ENCODE results near the gene TOMM20. TPM values are rescaled to one million over a fixed set of nuclear protein-coding genes. Genes with fewer than 3 reads are reported as not detected.

TOMM20 gene
- total and polyA plus RNA-seq, 2 of the 8 experiments (the other 6 are each of a cell fraction or from before 2014, with no cell fraction given) = 71.4 to 168 TPM

- TF ChIP-seq RNF2 (IDR thresholded peaks at IDR 0.05; ENCODE audit: borderline replicate concordance, low read depth, low read length, missing control alignments, poor library complexity, severe bottlenecking) = no peak
- no peak for TF ChIP-seq SUZ12 (IDR thresholded peaks at IDR 0.05; ENCODE audit: low read length)
- TF ChIP-seq EGR1 (IDR thresholded peaks at IDR 0.05; ENCODE audit: borderline replicate concordance, low read depth, low read length) = no peak
- TF ChIP-seq EP300 (IDR thresholded peaks at IDR 0.05; ENCODE audit: borderline replicate concordance in 1 of 2, low read depth in 2 of 2, low read length in 2 of 2) = no peak
- no peak for TF ChIP-seq RBBP5 (IDR thresholded peaks at IDR 0.05; ENCODE audit: borderline replicate concordance, low read depth, low read length)
- no peak for TF ChIP-seq TCF12 (IDR thresholded peaks at IDR 0.05; ENCODE audit: low read depth, low read length)
- TF ChIP-seq TAF1 (IDR thresholded peaks at IDR 0.05; ENCODE audit: low read depth, low read length) = no peak
- TF ChIP-seq CREB1 (IDR thresholded peaks at IDR 0.05) = no peak
- no peak for TF ChIP-seq BACH1 (IDR thresholded peaks at IDR 0.05; ENCODE audit: low read length)
Measured at GRCh38 chr1:235078480-235079381, 49.9 kb downstream of the TOMM20 start (continued).

Data from H1 (cell line).